B cell (primary cell): ENCODE results near the gene GULP1. TPM values are rescaled to one million over a fixed set of nuclear protein-coding genes. Genes with fewer than 3 reads are reported as not detected.

Experiments used
- ATAC-seq: fragments of 200-7000 bp; cut with Tn5 transposase; one replicate; pipeline ENCODE4 v1.10.0; 2021; ENCODE audit warnings: low read depth, mild to moderate bottlenecking, moderate number of reproducible peaks, moderate library complexity
- CTCF ChIA-PET: fragments of 350-600 bp; sonication (Branson Sonifier 250); formaldehyde crosslinking; loops from one replicate; lab custom pipeline; 2021; ENCODE audit warnings: antibody characterized with exemption, inconsistent platforms; lab: Charles Lee
- POLR2A ChIA-PET: fragments of 350-600 bp; sonication (Branson Sonifier 250); formaldehyde crosslinking; loops from one replicate; lab custom pipeline; 2021; ENCODE audit warnings: antibody characterized with exemption; lab: Charles Lee
- DNase-seq: peaks from one replicate; pipeline ENCODE4 v3.0.0; 2013
- H2AFZ ChIP-seq: 2 replicates; pipeline ENCODE4 v1.6.1; 2012; ENCODE audit warnings: mild to moderate bottlenecking, low read depth, low read length; ENCODE audit not compliant: insufficient read depth, poor library complexity, severe bottlenecking
- H3K27ac ChIP-seq, 2 donors: 1 replicate in 1 of 2; 2 replicates in 1 of 2; pipeline ENCODE4 v1.5.1; 2012 to 2013; ENCODE audit warnings: low read length in 2 of 2, mild to moderate bottlenecking in 2 of 2, moderate library complexity in 1 of 2
- H3K27me3 ChIP-seq, 4 experiments: fragments of 200-600 bp in 1 of 4; sonication (generic) in 1 of 4; replicated peaks in 1 of 4; 1 replicate in 2 of 4; 2 replicates in 2 of 4; pipeline versions ENCODE4 v1.6.1 to v1.7.0; 2013 to 2016; ENCODE audit warnings: low read length in 3 of 4, mild to moderate bottlenecking in 2 of 4, mixed read lengths in 1 of 4, moderate library complexity in 1 of 4; ENCODE audit not compliant: insufficient read depth in 4 of 4, control insufficient read depth in 3 of 4; ENCODE audit errors: control extremely low read depth in 1 of 4
- H3K36me3 ChIP-seq, 2 experiments: replicated peaks in 1 of 2; 1 replicate in 1 of 2; 2 replicates in 1 of 2; pipeline versions ENCODE4 v1.6.1 to v1.7.1; 2013; ENCODE audit warnings: low read length in 1 of 2; ENCODE audit not compliant: insufficient read depth in 2 of 2, control insufficient read depth in 1 of 2; ENCODE audit errors: control extremely low read depth in 1 of 2, extremely low read depth in 1 of 2
- H3K4me1 ChIP-seq, 2 donors: fragments of 200-600 bp in 1 of 2; sonication (generic) in 1 of 2; 1 replicate in 1 of 2; 2 replicates in 1 of 2; pipeline versions ENCODE4 v1.5.1 to v1.6.1; 2013 to 2017; ENCODE audit warnings: low read length in 2 of 2; ENCODE audit not compliant: control insufficient read depth in 2 of 2, insufficient read depth in 2 of 2
- H3K4me2 ChIP-seq: replicated peaks from 2 replicates; pipeline ENCODE3; 2012; ENCODE audit warnings: mild to moderate bottlenecking, low read depth, low read length; ENCODE audit not compliant: poor library complexity, severe bottlenecking
- H3K4me3 ChIP-seq, 5 experiments: fragments of 200-600 bp in 1 of 5; sonication (generic) in 1 of 5; 1 replicate in 3 of 5; 2 replicates in 2 of 5; pipeline versions ENCODE4 v1.5.1 to v1.7.0; 2011 to 2016; ENCODE audit warnings: low read length in 4 of 5, mild to moderate bottlenecking in 4 of 5, low read depth in 2 of 5, control low read depth in 1 of 5, moderate library complexity in 1 of 5; ENCODE audit not compliant: insufficient read depth in 1 of 5; ENCODE audit errors: control extremely low read depth in 1 of 5, extremely low read depth in 1 of 5
- H3K79me2 ChIP-seq: fragments of 200-600 bp; sonication (generic); one replicate; pipeline ENCODE4 v1.6.0; 2016; ENCODE audit warnings: low read length; ENCODE audit not compliant: control insufficient read depth, insufficient read depth
- H3K9ac ChIP-seq: fragments of 200-600 bp; sonication (generic); 2 replicates; pipeline ENCODE4 v1.6.1; 2017; ENCODE audit warnings: mild to moderate bottlenecking, low read length, moderate library complexity
- H3K9me3 ChIP-seq, 3 donors: one replicate each; pipeline versions ENCODE4 v1.6.1 to v1.7.1; 2013; ENCODE audit warnings: low read length in 2 of 3; ENCODE audit not compliant: control insufficient read depth in 2 of 3, insufficient read depth in 1 of 3; ENCODE audit errors: control extremely low read depth in 1 of 3
- H4K20me1 ChIP-seq: 2 replicates; pipeline ENCODE4 v1.6.0; 2012; ENCODE audit warnings: mild to moderate bottlenecking, low read length; ENCODE audit not compliant: insufficient read depth, control insufficient read depth, poor library complexity, severe bottlenecking
- H3K27ac Mint-ChIP-seq: one replicate; pipeline ENCODE4 v1.8.0; 2021; ENCODE audit warnings: mixed read lengths
- H3K27me3 Mint-ChIP-seq: one replicate; pipeline ENCODE4 v1.8.0; 2021; ENCODE audit warnings: mixed read lengths
- H3K4me1 Mint-ChIP-seq: one replicate; pipeline ENCODE4 v1.8.0; 2021; ENCODE audit warnings: mixed read lengths
- H3K4me3 Mint-ChIP-seq: one replicate; pipeline ENCODE4 v1.8.0; 2021; ENCODE audit warnings: mixed read lengths
- H3K9me3 Mint-ChIP-seq: one replicate; pipeline ENCODE4 v1.8.0; 2022; ENCODE audit warnings: mixed read lengths; ENCODE audit not compliant: insufficient read depth
- EZH2 ChIP-seq: IDR thresholded peaks from 2 replicates; pipeline ENCODE4 v1.6.1; 2012; ENCODE audit warnings: borderline replicate concordance, low read depth, mild to moderate bottlenecking, moderate library complexity, low read length; ENCODE audit not compliant: insufficient read depth, poor library complexity, severe bottlenecking
- WGBS: methylation state at CpG from one replicate; pipeline ENCODE4 v1.1.5; 2013; ENCODE audit warnings: missing lambda C conversion rate; ENCODE audit not compliant: insufficient coverage; 5-methylcytosine and 5-hydroxymethylcytosine counted together
- intact Hi-C: fragments of 100-400 bp; cut with micrococcal nuclease; formaldehyde crosslinking; loops from one replicate; pipeline ENCODE4 v1.10.0; 2022
- polyA plus RNA-seq: library from polyadenylated mRNA; depleted of rRNA; stranded (reverse); fragments of >200 nt; gene quantifications from 2 replicates; pipeline ENCODE4 v1.2.3, GENCODE V29; 2012
- total RNA-seq, 2 donors: library from RNA; stranded (reverse); fragments of 120-200 nt in 1 of 2; gene quantifications; 1 replicate in 1 of 2; 2 replicates in 1 of 2; pipeline versions ENCODE4 v1.2.3 to v1.2.4, GENCODE V29; 2013 to 2022
- TF ChIP-seq, protein P1 (sequence below): fragments of 200-600 bp; IDR thresholded peaks from one replicate; pipeline ENCODE4 v1.8.0; 2022; ENCODE audit warnings: antibody characterized with exemption, mild to moderate bottlenecking

GULP1 gene
- total and polyA plus RNA-seq, 2 donors (not counting 1 experiment from before 2014, with no cell fraction given), result not detected

- intact Hi-C loops, result no loop called here
- Histone ChIP-seq H4K20me1 (no peaks in the 10 kb centered on the region), H3K9ac (no peak overlapping the region), H3K4me1 (no peaks in the 10 kb centered on the region), H3K27ac (no peak overlapping the region), H3K27me3 (no peaks in the 10 kb centered on the region), H3K4me2 (no peak overlapping the region), H3K4me3 (no peak overlapping the region), H3K79me2 (no peaks in the 10 kb centered on the region), H3K36me3 (no peaks in the 10 kb centered on the region), H2AFZ (no peak overlapping the region), H3K9me3 (no peaks in the 10 kb centered on the region)
- CTCF ChIA-PET, result no interaction called here
- peaks cover 2% of the 10 kb centered on the region for H3K9me3 Mint-ChIP-seq
- TF ChIP-seq, protein P1, sequence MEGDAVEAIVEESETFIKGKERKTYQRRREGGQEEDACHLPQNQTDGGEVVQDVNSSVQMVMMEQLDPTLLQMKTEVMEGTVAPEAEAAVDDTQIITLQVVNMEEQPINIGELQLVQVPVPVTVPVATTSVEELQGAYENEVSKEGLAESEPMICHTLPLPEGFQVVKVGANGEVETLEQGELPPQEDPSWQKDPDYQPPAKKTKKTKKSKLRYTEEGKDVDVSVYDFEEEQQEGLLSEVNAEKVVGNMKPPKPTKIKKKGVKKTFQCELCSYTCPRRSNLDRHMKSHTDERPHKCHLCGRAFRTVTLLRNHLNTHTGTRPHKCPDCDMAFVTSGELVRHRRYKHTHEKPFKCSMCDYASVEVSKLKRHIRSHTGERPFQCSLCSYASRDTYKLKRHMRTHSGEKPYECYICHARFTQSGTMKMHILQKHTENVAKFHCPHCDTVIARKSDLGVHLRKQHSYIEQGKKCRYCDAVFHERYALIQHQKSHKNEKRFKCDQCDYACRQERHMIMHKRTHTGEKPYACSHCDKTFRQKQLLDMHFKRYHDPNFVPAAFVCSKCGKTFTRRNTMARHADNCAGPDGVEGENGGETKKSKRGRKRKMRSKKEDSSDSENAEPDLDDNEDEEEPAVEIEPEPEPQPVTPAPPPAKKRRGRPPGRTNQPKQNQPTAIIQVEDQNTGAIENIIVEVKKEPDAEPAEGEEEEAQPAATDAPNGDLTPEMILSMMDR, result no peak
- TF ChIP-seq EZH2, result no peak
- no peak overlapping the region for H3K27ac Mint-ChIP-seq
- H3K4me3 Mint-ChIP-seq, result no peak overlapping the region
- no peaks in the 10 kb centered on the region for H3K4me1 Mint-ChIP-seq
- DNase-seq, result no peak
- no CpG with 5 or more reads among the region's 3 CpGs for WGBS
- no peak for ATAC-seq
- POLR2A ChIA-PET, result no interaction called here
- H3K27me3 Mint-ChIP-seq, result no peaks in the 10 kb centered on the region
These were observed 335.8 kb downstream of the GULP1 start for GRCh38 chr2:188627471-188627870.

DNA sequence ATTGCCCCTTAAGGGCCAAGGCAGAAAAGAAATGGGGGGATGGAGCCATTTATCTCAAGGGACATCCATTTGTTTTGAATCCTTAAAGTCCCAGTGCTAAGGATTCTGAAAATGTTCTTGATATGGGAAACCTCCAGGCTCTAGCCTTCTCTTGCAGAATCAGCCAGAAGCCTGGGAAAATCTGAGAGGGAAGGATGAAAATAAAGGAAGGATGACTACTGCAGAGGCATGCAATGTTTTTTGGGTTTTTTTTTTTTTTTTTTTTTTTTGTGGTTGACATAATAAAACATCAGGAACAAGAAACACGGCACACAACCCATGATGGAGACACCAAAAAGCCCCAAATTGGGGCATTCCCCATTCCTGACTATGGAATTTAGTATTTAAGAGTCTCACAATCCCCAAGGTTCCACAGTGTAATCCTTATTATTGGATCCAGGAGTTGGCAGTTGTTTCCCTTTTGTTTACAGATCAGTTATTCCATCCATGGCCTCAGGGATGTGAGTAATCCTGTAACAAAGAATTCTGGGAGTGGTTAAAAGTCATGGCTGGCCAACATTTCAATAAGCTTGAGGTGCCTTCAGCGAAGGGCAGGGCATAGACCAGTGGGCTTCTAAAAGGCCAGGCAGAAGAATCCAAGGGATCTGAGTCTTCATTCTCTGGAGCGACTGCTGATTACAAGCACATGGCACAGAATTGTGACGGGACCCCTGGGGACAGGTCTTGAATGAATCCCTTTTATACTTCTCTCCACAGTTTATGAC, 337.5 kb downstream of the GULP1 start:
- no peak overlapping the region for H2AFZ ChIP-seq
- H3K9me3 Mint-ChIP-seq, result peaks cover 2% of the 10 kb centered on the region

More for the DNA sequence above, 337.5 kb downstream of the GULP1 start:
- POLR2A ChIA-PET, result no interaction called here
- WGBS, result 63% methylated on average over 2 of the region's 4 CpGs
- Histone ChIP-seq H3K4me3 (no peak overlapping the region), H3K36me3 (no peaks in the 10 kb centered on the region), H3K27ac (no peak overlapping the region), H3K4me1 (no peaks in the 10 kb centered on the region), H3K4me2 (no peak overlapping the region), H3K9ac (no peak overlapping the region), H3K9me3 (no peaks in the 10 kb centered on the region), H3K27me3 (no peaks in the 10 kb centered on the region), H3K79me2 (no peaks in the 10 kb centered on the region), H4K20me1 (no peaks in the 10 kb centered on the region)
- no peak overlapping the region for H3K27ac Mint-ChIP-seq
- DNase-seq (no peak), ATAC-seq (no peak)
- no peak overlapping the region for H3K4me3 Mint-ChIP-seq
- intact Hi-C loops, result no loop called here
- CTCF ChIA-PET, result no interaction called here
- H3K27me3 Mint-ChIP-seq, result no peaks in the 10 kb centered on the region
- TF ChIP-seq EZH2, result no peak
- TF ChIP-seq, protein P1, result no peak
- H3K4me1 Mint-ChIP-seq, result no peaks in the 10 kb centered on the region
